ENCODE results near the gene NFASC.

DNA sequence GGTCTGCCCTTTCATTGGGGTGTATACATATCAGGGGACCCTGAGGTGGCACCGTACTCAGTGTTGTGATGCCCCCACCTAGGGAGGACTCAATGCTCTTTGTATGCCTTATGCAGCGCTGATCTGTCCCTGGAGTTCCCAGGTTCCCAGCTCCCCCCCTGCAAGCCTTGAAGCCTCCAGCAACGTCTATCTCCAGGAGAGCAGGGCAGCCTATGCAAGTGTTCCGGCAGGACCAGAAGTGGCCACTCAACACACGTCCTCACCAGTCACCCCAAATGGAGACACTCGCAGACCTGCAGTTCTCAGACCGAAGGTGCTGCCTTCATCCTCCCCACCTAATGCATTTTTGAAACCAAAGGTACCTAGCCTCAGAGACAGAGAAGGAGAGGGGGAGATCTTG is 147.1 kb downstream of the NFASC start:
- TF ChIP-seq, protein P1, sequence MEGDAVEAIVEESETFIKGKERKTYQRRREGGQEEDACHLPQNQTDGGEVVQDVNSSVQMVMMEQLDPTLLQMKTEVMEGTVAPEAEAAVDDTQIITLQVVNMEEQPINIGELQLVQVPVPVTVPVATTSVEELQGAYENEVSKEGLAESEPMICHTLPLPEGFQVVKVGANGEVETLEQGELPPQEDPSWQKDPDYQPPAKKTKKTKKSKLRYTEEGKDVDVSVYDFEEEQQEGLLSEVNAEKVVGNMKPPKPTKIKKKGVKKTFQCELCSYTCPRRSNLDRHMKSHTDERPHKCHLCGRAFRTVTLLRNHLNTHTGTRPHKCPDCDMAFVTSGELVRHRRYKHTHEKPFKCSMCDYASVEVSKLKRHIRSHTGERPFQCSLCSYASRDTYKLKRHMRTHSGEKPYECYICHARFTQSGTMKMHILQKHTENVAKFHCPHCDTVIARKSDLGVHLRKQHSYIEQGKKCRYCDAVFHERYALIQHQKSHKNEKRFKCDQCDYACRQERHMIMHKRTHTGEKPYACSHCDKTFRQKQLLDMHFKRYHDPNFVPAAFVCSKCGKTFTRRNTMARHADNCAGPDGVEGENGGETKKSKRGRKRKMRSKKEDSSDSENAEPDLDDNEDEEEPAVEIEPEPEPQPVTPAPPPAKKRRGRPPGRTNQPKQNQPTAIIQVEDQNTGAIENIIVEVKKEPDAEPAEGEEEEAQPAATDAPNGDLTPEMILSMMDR (IDR thresholded peaks at IDR 0.05) = no peak
- no peak for TF ChIP-seq POLR2A (IDR thresholded peaks at IDR 0.05)

All from testis (tissue), 2 donors.